ENCODE results near the gene POLA1. TPM values are rescaled to one million over a fixed set of nuclear protein-coding genes. Genes with fewer than 3 reads are reported as not detected.

POLA1 gene
- total RNA-seq, 1 donor = 13.8 TPM

GRCh38 chrX:24763989-24764388 is 70.3 kb downstream of the POLA1 start:
- DNase-seq (ENCODE audit: low read depth) = no peak
- no peak overlapping the region for H3K4me3 ChIP-seq (ENCODE audit: low read depth, low read length)
- no peak for TF ChIP-seq CTCF (IDR thresholded peaks at IDR 0.05; ENCODE audit: insufficient read depth, low read depth, low read length)

- TF ChIP-seq CTCF (IDR thresholded peaks at IDR 0.05; ENCODE audit: insufficient read depth, low read depth, low read length) = no peak
- no peak overlapping the region for H3K4me3 ChIP-seq (ENCODE audit: low read depth, low read length)
- DNase-seq (ENCODE audit: low read depth) = no peak
Measured at GRCh38 chrX:24767557-24767956, 73.8 kb downstream of the POLA1 start.

GRCh38 chrX:24768556-24768955 is 74.8 kb downstream of the POLA1 start:
- TF ChIP-seq CTCF (IDR thresholded peaks at IDR 0.05; ENCODE audit: insufficient read depth, low read depth, low read length) = no peak
- no peak for DNase-seq (ENCODE audit: low read depth)
- H3K4me3 ChIP-seq (ENCODE audit: low read depth, low read length) = no peak overlapping the region

GRCh38 chrX:24774650-24775049 is 80.9 kb downstream of the POLA1 start:
- H3K4me3 ChIP-seq (ENCODE audit: low read depth, low read length) = no peak overlapping the region
- peak; percentile 13 for DNase-seq (ENCODE audit: low read depth)
- no peak for TF ChIP-seq CTCF (IDR thresholded peaks at IDR 0.05; ENCODE audit: insufficient read depth, low read depth, low read length)

- no peak for TF ChIP-seq CTCF (IDR thresholded peaks at IDR 0.05; ENCODE audit: insufficient read depth, low read depth, low read length)
- DNase-seq (ENCODE audit: low read depth) = no peak
- H3K4me3 ChIP-seq (ENCODE audit: low read depth, low read length) = no peak overlapping the region
Measured at GRCh38 chrX:24775891-24776290, 82.2 kb downstream of the POLA1 start.

DNA sequence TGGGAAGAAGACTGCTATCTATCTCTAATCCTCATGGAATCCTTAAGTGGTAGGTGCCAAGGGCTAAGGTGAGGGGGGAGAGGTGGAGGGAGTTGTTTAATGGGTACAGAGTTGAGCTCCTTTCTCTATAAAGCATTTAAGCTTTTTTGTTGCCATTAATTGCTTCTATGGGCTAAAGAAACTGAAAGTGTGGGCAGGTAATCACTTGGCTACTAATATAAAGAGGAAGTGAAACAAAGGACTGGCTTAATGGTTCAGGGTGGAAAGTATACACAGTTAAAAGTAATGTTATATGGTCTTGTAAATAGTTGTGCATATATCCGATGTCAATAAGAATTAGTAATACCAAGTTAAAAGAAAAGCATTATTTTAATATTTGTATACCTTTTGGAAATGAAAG is 83.9 kb downstream of the POLA1 start:
- TF ChIP-seq CTCF (IDR thresholded peaks at IDR 0.05; ENCODE audit: insufficient read depth, low read depth, low read length) = no peak
- DNase-seq (ENCODE audit: low read depth) = no peak
- H3K4me3 ChIP-seq (ENCODE audit: low read depth, low read length) = no peak overlapping the region

- H3K4me3 ChIP-seq (ENCODE audit: low read depth, low read length) = no peak overlapping the region
- DNase-seq (ENCODE audit: low read depth) = no peak
- TF ChIP-seq CTCF (IDR thresholded peaks at IDR 0.05; ENCODE audit: insufficient read depth, low read depth, low read length) = no peak
Measured at GRCh38 chrX:24782011-24782410, 88.3 kb downstream of the POLA1 start.
